C1 segment of cervical spinal cord (tissue), 14 donors: Measurements from ENCODE around the gene TAL2.
"Not testable (repeated sequence)": the region's sequence is repeated elsewhere in the genome, so short reads cannot be mapped to it uniquely, and the experiment has no call there.

ENCODE experiments used
- DNase-seq, 14 donors: peaks; one replicate each; lab custom pipeline; 2025; lab: John Stamatoyannopoulos, UW

The TAL2 gene

GRCh38 chr9:105673850-105674387 lies 11.7 kb downstream of the TAL2 start:
- no peak for DNase-seq

- no peak for DNase-seq
These were observed 14.2 kb downstream of the TAL2 start for GRCh38 chr9:105676351-105676923.

- no peak for DNase-seq
These were observed 15.9 kb downstream of the TAL2 start for GRCh38 chr9:105678163-105678562.

- DNase-seq: no peak
These were observed 16.5 kb downstream of the TAL2 start for GRCh38 chr9:105678781-105679180.

- no peak for DNase-seq
These were observed 17.2 kb downstream of the TAL2 start for GRCh38 chr9:105679257-105680022.

GRCh38 chr9:105681313-105681712 lies 19.1 kb downstream of the TAL2 start:
- DNase-seq: no peak

GRCh38 chr9:105681724-105682123 lies 19.5 kb downstream of the TAL2 start:
- DNase-seq: no peak

GRCh38 chr9:105683688-105684275 lies 21.5 kb downstream of the TAL2 start:
- DNase-seq: no peak

- DNase-seq: no peak
These were observed 24.7 kb downstream of the TAL2 start for GRCh38 chr9:105686936-105687335.

GRCh38 chr9:105690742-105691141 lies 28.5 kb downstream of the TAL2 start:
- no peak for DNase-seq

GRCh38 chr9:105693435-105694189 lies 31.4 kb downstream of the TAL2 start:
- DNase-seq: peak in 5 of 14 donors; percentile 2 to 17 (median 14)

GRCh38 chr9:105694190-105694847 lies 32.1 kb downstream of the TAL2 start, which contains the start of gene TMEM38B:
Gene TMEM38B (plus strand): TSS chr9:105694541. CDS start chr9:105694661, 120 bp downstream.
- peak in 13 of 14 donors; percentile 62 to 89 (median 76) for DNase-seq

GRCh38 chr9:105694848-105695581 lies 32.8 kb downstream of the TAL2 start:
- peak; percentile 52 to 88 (median 75) for DNase-seq

- DNase-seq: no peak
These were observed 34.0 kb downstream of the TAL2 start for GRCh38 chr9:105696219-105696793.

GRCh38 chr9:105697871-105698270 lies 35.6 kb downstream of the TAL2 start:
- DNase-seq: no peak

- no peak for DNase-seq
These were observed 36.2 kb downstream of the TAL2 start for GRCh38 chr9:105698348-105698870.

- no peak for DNase-seq
These were observed 38.4 kb downstream of the TAL2 start for GRCh38 chr9:105700668-105701067.

- no peak for DNase-seq
These were observed 38.9 kb downstream of the TAL2 start for GRCh38 chr9:105701145-105701544.

- DNase-seq: no peak
These were observed 40.0 kb downstream of the TAL2 start for GRCh38 chr9:105702207-105702606.

GRCh38 chr9:105703638-105704037 lies 41.4 kb downstream of the TAL2 start:
- not testable (repeated sequence) for DNase-seq
